ENCODE results near the gene SLC25A4. TPM values are rescaled to one million over a fixed set of nuclear protein-coding genes. Genes with fewer than 3 reads are reported as not detected.
"Not testable (repeated sequence)": the region's sequence is repeated elsewhere in the genome, so short reads cannot be mapped to it uniquely, and the experiment has no call there.

Gene SLC25A4
- total RNA-seq, 3 donors from 2014 or later: 8.6 to 11.4 (median 9.6) TPM

GRCh38 chr4:185110375-185110823, 32.7 kb upstream of the SLC25A4 start:
- Mint-ChIP-seq H3K4me3 (no peak overlapping the region), H3K9me3 (no peaks in the 10 kb centered on the region), H3K36me3 (ENCODE audit: insufficient read depth) (no peaks in the 10 kb centered on the region), H3K27me3 (ENCODE audit: low read depth) (peaks cover 19% of the 10 kb centered on the region), H3K4me1 (ENCODE audit: low read depth) (no peaks in the 10 kb centered on the region)
- DNase-seq: no peak
- no peak for ATAC-seq

GRCh38 chr4:185112104-185112503, 31.0 kb upstream of the SLC25A4 start:
- ATAC-seq (no peak), DNase-seq (no peak)
- no peak overlapping the region for H3K4me3 Mint-ChIP-seq
- no peaks in the 10 kb centered on the region for H3K36me3 Mint-ChIP-seq (ENCODE audit: insufficient read depth)
- H3K27me3 Mint-ChIP-seq (ENCODE audit: low read depth): peaks cover 23% of the 10 kb centered on the region
- no peaks in the 10 kb centered on the region for H3K4me1 Mint-ChIP-seq (ENCODE audit: low read depth)
- no peaks in the 10 kb centered on the region for H3K9me3 Mint-ChIP-seq

GRCh38 chr4:185113340-185113739, 29.7 kb upstream of the SLC25A4 start:
- no peaks in the 10 kb centered on the region for H3K4me1 Mint-ChIP-seq (ENCODE audit: low read depth)
- no peak for ATAC-seq
- no peak overlapping the region for H3K4me3 Mint-ChIP-seq
- no peaks in the 10 kb centered on the region for H3K36me3 Mint-ChIP-seq (ENCODE audit: insufficient read depth)
- no peaks in the 10 kb centered on the region for H3K9me3 Mint-ChIP-seq
- no peak for DNase-seq
- H3K27me3 Mint-ChIP-seq (ENCODE audit: low read depth): peaks cover 17% of the 10 kb centered on the region

GRCh38 chr4:185115827-185116232, 27.2 kb upstream of the SLC25A4 start:
- Mint-ChIP-seq H3K9me3 (no peaks in the 10 kb centered on the region), H3K27me3 (ENCODE audit: low read depth) (peaks cover 15% of the 10 kb centered on the region), H3K4me1 (ENCODE audit: low read depth) (no peaks in the 10 kb centered on the region), H3K36me3 (ENCODE audit: insufficient read depth) (no peaks in the 10 kb centered on the region), H3K4me3 (no peak overlapping the region)
- DNase-seq (no peak), ATAC-seq (no peak)

GRCh38 chr4:185117300-185117934, 25.6 kb upstream of the SLC25A4 start:
- ATAC-seq: no peak
- H3K27me3 Mint-ChIP-seq (ENCODE audit: low read depth): peaks cover 15% of the 10 kb centered on the region
- H3K4me1 Mint-ChIP-seq (ENCODE audit: low read depth): no peaks in the 10 kb centered on the region
- H3K9me3 Mint-ChIP-seq: no peaks in the 10 kb centered on the region
- H3K4me3 Mint-ChIP-seq: no peak overlapping the region
- no peak for DNase-seq
- no peaks in the 10 kb centered on the region for H3K36me3 Mint-ChIP-seq (ENCODE audit: insufficient read depth)

- Mint-ChIP-seq H3K36me3 (ENCODE audit: insufficient read depth) (no peaks in the 10 kb centered on the region), H3K9me3 (no peaks in the 10 kb centered on the region), H3K27me3 (ENCODE audit: low read depth) (peaks cover 15% of the 10 kb centered on the region), H3K4me3 (no peak overlapping the region), H3K4me1 (ENCODE audit: low read depth) (peaks cover 6% of the 10 kb centered on the region)
- ATAC-seq (no peak), DNase-seq (no peak)
Observed at GRCh38 chr4:185118876-185119275, 24.2 kb upstream of the SLC25A4 start.

GRCh38 chr4:185119467-185119866, 23.6 kb upstream of the SLC25A4 start:
- H3K36me3 Mint-ChIP-seq (ENCODE audit: insufficient read depth); H3K4me1 Mint-ChIP-seq (ENCODE audit: low read depth): not testable (repeated sequence)
- H3K27me3 Mint-ChIP-seq (ENCODE audit: low read depth): peaks cover 13% of the 10 kb centered on the region

GRCh38 chr4:185119927-185120630, 23.0 kb upstream of the SLC25A4 start:
- H3K27me3 Mint-ChIP-seq (ENCODE audit: low read depth): peaks cover 12% of the 10 kb centered on the region
- no peaks in the 10 kb centered on the region for H3K36me3 Mint-ChIP-seq (ENCODE audit: insufficient read depth)
- no peaks in the 10 kb centered on the region for H3K9me3 Mint-ChIP-seq
- peaks cover 6% of the 10 kb centered on the region for H3K4me1 Mint-ChIP-seq (ENCODE audit: low read depth)
- DNase-seq (no peak), ATAC-seq (no peak)
- no peak overlapping the region for H3K4me3 Mint-ChIP-seq

More at GRCh38 chr4:185119467-185119866, 23.6 kb upstream of the SLC25A4 start:
- not testable (repeated sequence) for H3K4me3 Mint-ChIP-seq, DNase-seq, H3K9me3 Mint-ChIP-seq, ATAC-seq

- ATAC-seq (no peak), DNase-seq (no peak)
- Mint-ChIP-seq H3K4me3 (no peak overlapping the region), H3K36me3 (ENCODE audit: insufficient read depth) (no peaks in the 10 kb centered on the region), H3K27me3 (ENCODE audit: low read depth) (peaks cover 12% of the 10 kb centered on the region), H3K9me3 (no peaks in the 10 kb centered on the region), H3K4me1 (ENCODE audit: low read depth) (peaks cover 6% of the 10 kb centered on the region)
Observed at GRCh38 chr4:185120631-185120946, 22.5 kb upstream of the SLC25A4 start.

GRCh38 chr4:185122681-185123345, 20.3 kb upstream of the SLC25A4 start:
- H3K4me3 Mint-ChIP-seq: no peak overlapping the region
- DNase-seq (no peak), ATAC-seq (no peak)
- H3K9me3 Mint-ChIP-seq: no peaks in the 10 kb centered on the region
- H3K36me3 Mint-ChIP-seq (ENCODE audit: insufficient read depth): no peaks in the 10 kb centered on the region
- H3K4me1 Mint-ChIP-seq (ENCODE audit: low read depth): peaks cover 6% of the 10 kb centered on the region
- peaks cover 22% of the 10 kb centered on the region for H3K27me3 Mint-ChIP-seq (ENCODE audit: low read depth)

GRCh38 chr4:185124006-185124405, 19.1 kb upstream of the SLC25A4 start:
- Mint-ChIP-seq H3K4me3 (no peak overlapping the region), H3K27me3 (ENCODE audit: low read depth) (peaks cover 26% of the 10 kb centered on the region), H3K9me3 (no peaks in the 10 kb centered on the region), H3K36me3 (ENCODE audit: insufficient read depth) (no peaks in the 10 kb centered on the region), H3K4me1 (ENCODE audit: low read depth) (peaks cover 9% of the 10 kb centered on the region)
- DNase-seq (no peak), ATAC-seq (no peak)

- no peaks in the 10 kb centered on the region for H3K36me3 Mint-ChIP-seq (ENCODE audit: insufficient read depth)
- no peaks in the 10 kb centered on the region for H3K9me3 Mint-ChIP-seq
- H3K4me1 Mint-ChIP-seq (ENCODE audit: low read depth): peaks cover 11% of the 10 kb centered on the region
- peaks cover 31% of the 10 kb centered on the region for H3K27me3 Mint-ChIP-seq (ENCODE audit: low read depth)
- peak overlapping the region; percentile 75 for H3K4me3 Mint-ChIP-seq
- DNase-seq: no peak
- peak; percentile 18 to 32 for ATAC-seq
Observed at GRCh38 chr4:185127021-185127925, 15.8 kb upstream of the SLC25A4 start.

GRCh38 chr4:185128272-185129119, 14.6 kb upstream of the SLC25A4 start:
- peak; percentile 75 to 79 for ATAC-seq
- peak overlapping the region; percentile 75 for H3K4me3 Mint-ChIP-seq
- H3K9me3 Mint-ChIP-seq: no peaks in the 10 kb centered on the region
- no peaks in the 10 kb centered on the region for H3K36me3 Mint-ChIP-seq (ENCODE audit: insufficient read depth)
- H3K4me1 Mint-ChIP-seq (ENCODE audit: low read depth): peaks cover 5% of the 10 kb centered on the region
- DNase-seq: no peak
- H3K27me3 Mint-ChIP-seq (ENCODE audit: low read depth): peaks cover 31% of the 10 kb centered on the region
